ENCODE results near the gene FCMR. TPM values are rescaled to one million over a fixed set of nuclear protein-coding genes. Genes with fewer than 3 reads are reported as not detected.

Gene FCMR
- 100 to 1,000 TPM; 136 to 269 (median 242) TPM for total RNA-seq
- polyA plus RNA-seq: 100 to 1,000 TPM; 165 to 229 (median 187) TPM
- long read RNA-seq, donor 1, transcript FCMR-201 (8 exons, 1,950 nt): major isoform, 8 of 11 reads
- long read RNA-seq, donor 1, partial matches to known transcripts: 0 of 11 reads
- long read RNA-seq, donor 1, other reads (novel, unspliced or antisense): 0 of 11 reads
- long read RNA-seq, donor 2, transcript FCMR-201 (8 exons, 1,950 nt): major isoform, 10 of 32 reads
- long read RNA-seq, donor 2, transcript FCMR-209 (2 exons, 587 nt): minor isoform, 7 of 32 reads
- long read RNA-seq, donor 2, partial matches to known transcripts: 14 of 32 reads
- long read RNA-seq, donor 2, other reads (novel, unspliced or antisense): 0 of 32 reads

DNA sequence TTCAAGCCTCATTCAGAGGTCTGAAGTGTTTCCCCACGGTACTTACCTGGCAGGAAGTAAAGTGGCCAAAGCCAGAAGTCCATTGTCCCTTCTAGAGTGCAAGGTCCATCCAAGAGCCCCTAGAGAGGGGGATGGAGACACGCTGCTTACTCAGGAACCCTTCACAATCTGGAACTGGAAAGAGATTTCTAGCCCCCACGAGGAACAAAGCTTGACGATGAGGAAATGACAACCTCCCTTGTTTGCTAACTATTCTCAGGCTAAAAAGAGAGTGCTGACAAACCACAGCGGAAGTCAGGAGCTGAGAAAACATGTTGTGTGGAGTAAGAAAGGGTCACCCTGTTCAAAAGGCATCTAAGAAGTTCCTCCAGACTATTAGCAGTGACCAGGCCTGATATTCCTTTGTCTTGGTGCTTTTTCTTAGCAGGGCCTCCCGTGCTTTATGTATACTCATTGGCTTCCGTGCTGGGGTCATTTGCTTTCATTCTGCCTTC, at the start of gene FCMR:
FCMR (minus strand) TSS at position 170 of the 494 bp plus-strand sequence; CDS start at position 83, 87 bp downstream.
- TF ChIP-seq POLR2AphosphoS5 (IDR thresholded peaks at IDR 0.05) (peak in 1 of 3 donors; percentile 97), POLR2A (IDR thresholded peaks at IDR 0.05) (peak; percentile 74 to 90 (median 78)), CTCF (IDR thresholded peaks at IDR 0.05 in 8 of 11, conservative IDR thresholded peaks at IDR 0.05 in 3 of 11) (no peak)
- H3K27me3 ChIP-seq (replicated peaks in 1 of 7): no peaks in the 10 kb centered on the region
- DNase-seq: no peak
- no peaks in the 10 kb centered on the region for H3K9me3 ChIP-seq
- intact Hi-C loops (cut with DNase I; ENCODE audit: low total_unique reads): no loop called here
- peaks cover 14 to 81% (median 51%) of the 10 kb centered on the region in 6 donors for H3K4me1 ChIP-seq
- H3K27ac ChIP-seq: peak within 1 kb of the TSS; percentile 89 to 97 (median 93)
- H3K36me3 ChIP-seq: peaks cover 0 to 26% (median 0%) of the 10 kb centered on the region in 6 donors
- peak within 1 kb of the TSS; percentile 40 to 74 (median 50) for H3K4me3 ChIP-seq
- 13 to 34% (median 19%) methylated on average over 7 of the region's 7 CpGs for WGBS, 5 donors

- intact Hi-C loops (cut with DNase I; ENCODE audit: low total_unique reads): no loop called here
- no peak overlapping the region for H3K4me3 ChIP-seq
Observed at GRCh38 chr1:206971029-206971655, 49.4 kb upstream of the FCMR start.

DNA sequence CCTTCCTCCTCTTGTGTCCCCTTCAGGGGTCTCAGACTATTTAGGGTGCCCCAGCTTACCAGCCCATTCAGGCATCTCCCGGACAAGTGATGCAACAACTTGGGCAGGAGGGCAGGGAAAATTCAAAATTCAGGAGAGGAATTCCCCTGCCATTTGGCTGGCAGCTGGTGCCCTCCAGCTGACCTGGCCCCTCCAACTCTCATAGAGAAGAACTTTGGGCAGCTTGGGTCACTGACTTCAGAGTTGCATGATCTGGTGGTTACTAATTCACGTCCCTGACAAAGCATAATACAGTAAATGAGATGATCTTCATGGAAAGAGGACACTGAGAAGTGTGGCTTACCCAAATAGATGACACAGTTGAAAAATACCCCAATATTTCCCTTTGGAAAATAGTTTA, 48.7 kb upstream of the FCMR start, which contains the start of gene FCAMR:
FCAMR (minus strand) TSS at position 15 of the 400 bp plus-strand sequence. CDS start 335 bp downstream, outside the sequence.
- H3K4me3 ChIP-seq: no peak within 1 kb of the TSS
- H3K27ac ChIP-seq: no peak within 1 kb of the TSS
- DNase-seq: no peak
- no peak for TF ChIP-seq CTCF (IDR thresholded peaks at IDR 0.05 in 8 of 11, conservative IDR thresholded peaks at IDR 0.05 in 3 of 11)
- TF ChIP-seq POLR2AphosphoS5 (IDR thresholded peaks at IDR 0.05): no peak
- TF ChIP-seq POLR2A (IDR thresholded peaks at IDR 0.05): no peak
- intact Hi-C loops (cut with DNase I; ENCODE audit: low total_unique reads): no loop called here
- peaks cover 0 to 14% (median 0%) of the 10 kb centered on the region in 7 donors for H3K27me3 ChIP-seq (replicated peaks in 1 of 7)
- no peaks in the 10 kb centered on the region for H3K36me3 ChIP-seq
- no peaks in the 10 kb centered on the region for H3K9me3 ChIP-seq
- WGBS, 5 donors: 55 to 76% (median 58%) methylated on average over 2 of the region's 2 CpGs
- peaks cover 0 to 44% (median 12%) of the 10 kb centered on the region in 6 donors for H3K4me1 ChIP-seq

More at GRCh38 chr1:206971029-206971655, 49.4 kb upstream of the FCMR start:
- no peaks in the 10 kb centered on the region for H3K36me3 ChIP-seq
- TF ChIP-seq POLR2A (IDR thresholded peaks at IDR 0.05) (no peak), POLR2AphosphoS5 (IDR thresholded peaks at IDR 0.05) (no peak), CTCF (IDR thresholded peaks at IDR 0.05 in 8 of 11, conservative IDR thresholded peaks at IDR 0.05 in 3 of 11) (no peak)
- DNase-seq: no peak
- WGBS, 5 donors: 58 to 75% (median 61%) methylated on average over 2 of the region's 2 CpGs
- no peaks in the 10 kb centered on the region for H3K9me3 ChIP-seq
- peaks cover 0 to 44% (median 12%) of the 10 kb centered on the region in 6 donors for H3K4me1 ChIP-seq
- H3K27ac ChIP-seq: no peak overlapping the region
- peaks cover 0 to 14% (median 0%) of the 10 kb centered on the region in 7 donors for H3K27me3 ChIP-seq (replicated peaks in 1 of 7)
